ENCODE measurements around the gene TNFRSF21. TPM values are rescaled to one million over a fixed set of nuclear protein-coding genes. Genes with fewer than 3 reads are reported as not detected.

Gene TNFRSF21
- polyA plus RNA-seq, 1 donor from 2014 or later: 13.0 TPM

DNA sequence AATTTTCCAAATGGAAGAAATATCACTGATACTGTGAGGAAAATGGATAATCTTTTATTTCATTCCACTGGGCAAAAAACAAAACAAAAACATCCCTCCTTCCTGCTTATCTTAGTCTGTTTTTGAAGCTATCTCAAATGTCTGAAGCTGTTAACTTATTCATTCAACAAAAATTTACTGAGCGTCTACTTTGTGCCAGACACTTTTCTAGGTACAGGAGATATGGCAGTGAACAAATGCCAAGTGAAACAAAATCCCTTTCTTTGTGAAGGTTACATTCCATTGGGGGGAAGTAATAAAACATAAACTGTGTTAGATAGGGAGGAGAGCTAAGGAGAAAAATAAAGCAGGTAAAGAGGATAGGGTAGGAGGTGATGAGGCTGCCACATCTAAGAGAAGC is 47.5 kb downstream of the TNFRSF21 start:
- Histone ChIP-seq H3K9ac (ENCODE audit: low read length) (no peak overlapping the region), H3K36me3 (ENCODE audit: insufficient read depth, low read length) (no peaks in the 10 kb centered on the region), H3F3A (ENCODE audit: insufficient read depth, low read length, poor library complexity, severe bottlenecking) (no peaks in the 10 kb centered on the region), H3K4me3 (ENCODE audit: low read length) (no peak overlapping the region), H3K9me2 (ENCODE audit: insufficient read depth, low read length) (no peaks in the 10 kb centered on the region), H3K27ac (ENCODE audit: low read length) (no peak overlapping the region), H3K79me2 (replicated peaks; ENCODE audit: insufficient read depth, low read length) (no peaks in the 10 kb centered on the region), H3K27me3 (ENCODE audit: insufficient read depth, low read depth, low read length) (no peaks in the 10 kb centered on the region), H2AFZ (ENCODE audit: low read depth, low read length) (no peak overlapping the region), H4K20me1 (ENCODE audit: insufficient read depth) (no peaks in the 10 kb centered on the region), H3K9me3 (ENCODE audit: low read length) (no peaks in the 10 kb centered on the region), H3K4me2 (ENCODE audit: low read length) (no peak overlapping the region)
- TF ChIP-seq EZH2 (IDR thresholded peaks at IDR 0.05; ENCODE audit: borderline replicate concordance, insufficient read depth, low read length, poor library complexity, severe bottlenecking) (no peak), TAF1 (IDR thresholded peaks at IDR 0.05; ENCODE audit: low read depth) (no peak), SMC3 (conservative IDR thresholded peaks at IDR 0.05; ENCODE audit: poor library complexity) (no peak), RAD21 (conservative IDR thresholded peaks at IDR 0.05) (no peak), EP300 (conservative IDR thresholded peaks at IDR 0.05; ENCODE audit: poor library complexity, severe bottlenecking) (no peak), MXI1 (conservative IDR thresholded peaks at IDR 0.05; ENCODE audit: poor library complexity, severe bottlenecking) (no peak), POLR2AphosphoS5 (IDR thresholded peaks at IDR 0.05) (no peak)
- TF ChIP-seq, protein P1, sequence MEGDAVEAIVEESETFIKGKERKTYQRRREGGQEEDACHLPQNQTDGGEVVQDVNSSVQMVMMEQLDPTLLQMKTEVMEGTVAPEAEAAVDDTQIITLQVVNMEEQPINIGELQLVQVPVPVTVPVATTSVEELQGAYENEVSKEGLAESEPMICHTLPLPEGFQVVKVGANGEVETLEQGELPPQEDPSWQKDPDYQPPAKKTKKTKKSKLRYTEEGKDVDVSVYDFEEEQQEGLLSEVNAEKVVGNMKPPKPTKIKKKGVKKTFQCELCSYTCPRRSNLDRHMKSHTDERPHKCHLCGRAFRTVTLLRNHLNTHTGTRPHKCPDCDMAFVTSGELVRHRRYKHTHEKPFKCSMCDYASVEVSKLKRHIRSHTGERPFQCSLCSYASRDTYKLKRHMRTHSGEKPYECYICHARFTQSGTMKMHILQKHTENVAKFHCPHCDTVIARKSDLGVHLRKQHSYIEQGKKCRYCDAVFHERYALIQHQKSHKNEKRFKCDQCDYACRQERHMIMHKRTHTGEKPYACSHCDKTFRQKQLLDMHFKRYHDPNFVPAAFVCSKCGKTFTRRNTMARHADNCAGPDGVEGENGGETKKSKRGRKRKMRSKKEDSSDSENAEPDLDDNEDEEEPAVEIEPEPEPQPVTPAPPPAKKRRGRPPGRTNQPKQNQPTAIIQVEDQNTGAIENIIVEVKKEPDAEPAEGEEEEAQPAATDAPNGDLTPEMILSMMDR (IDR thresholded peaks at IDR 0.05; ENCODE audit: poor library complexity, severe bottlenecking): no peak
- TF ChIP-seq, protein P2, sequence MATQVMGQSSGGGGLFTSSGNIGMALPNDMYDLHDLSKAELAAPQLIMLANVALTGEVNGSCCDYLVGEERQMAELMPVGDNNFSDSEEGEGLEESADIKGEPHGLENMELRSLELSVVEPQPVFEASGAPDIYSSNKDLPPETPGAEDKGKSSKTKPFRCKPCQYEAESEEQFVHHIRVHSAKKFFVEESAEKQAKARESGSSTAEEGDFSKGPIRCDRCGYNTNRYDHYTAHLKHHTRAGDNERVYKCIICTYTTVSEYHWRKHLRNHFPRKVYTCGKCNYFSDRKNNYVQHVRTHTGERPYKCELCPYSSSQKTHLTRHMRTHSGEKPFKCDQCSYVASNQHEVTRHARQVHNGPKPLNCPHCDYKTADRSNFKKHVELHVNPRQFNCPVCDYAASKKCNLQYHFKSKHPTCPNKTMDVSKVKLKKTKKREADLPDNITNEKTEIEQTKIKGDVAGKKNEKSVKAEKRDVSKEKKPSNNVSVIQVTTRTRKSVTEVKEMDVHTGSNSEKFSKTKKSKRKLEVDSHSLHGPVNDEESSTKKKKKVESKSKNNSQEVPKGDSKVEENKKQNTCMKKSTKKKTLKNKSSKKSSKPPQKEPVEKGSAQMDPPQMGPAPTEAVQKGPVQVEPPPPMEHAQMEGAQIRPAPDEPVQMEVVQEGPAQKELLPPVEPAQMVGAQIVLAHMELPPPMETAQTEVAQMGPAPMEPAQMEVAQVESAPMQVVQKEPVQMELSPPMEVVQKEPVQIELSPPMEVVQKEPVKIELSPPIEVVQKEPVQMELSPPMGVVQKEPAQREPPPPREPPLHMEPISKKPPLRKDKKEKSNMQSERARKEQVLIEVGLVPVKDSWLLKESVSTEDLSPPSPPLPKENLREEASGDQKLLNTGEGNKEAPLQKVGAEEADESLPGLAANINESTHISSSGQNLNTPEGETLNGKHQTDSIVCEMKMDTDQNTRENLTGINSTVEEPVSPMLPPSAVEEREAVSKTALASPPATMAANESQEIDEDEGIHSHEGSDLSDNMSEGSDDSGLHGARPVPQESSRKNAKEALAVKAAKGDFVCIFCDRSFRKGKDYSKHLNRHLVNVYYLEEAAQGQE (IDR thresholded peaks at IDR 0.05; ENCODE audit: borderline replicate concordance): no peak

DNA sequence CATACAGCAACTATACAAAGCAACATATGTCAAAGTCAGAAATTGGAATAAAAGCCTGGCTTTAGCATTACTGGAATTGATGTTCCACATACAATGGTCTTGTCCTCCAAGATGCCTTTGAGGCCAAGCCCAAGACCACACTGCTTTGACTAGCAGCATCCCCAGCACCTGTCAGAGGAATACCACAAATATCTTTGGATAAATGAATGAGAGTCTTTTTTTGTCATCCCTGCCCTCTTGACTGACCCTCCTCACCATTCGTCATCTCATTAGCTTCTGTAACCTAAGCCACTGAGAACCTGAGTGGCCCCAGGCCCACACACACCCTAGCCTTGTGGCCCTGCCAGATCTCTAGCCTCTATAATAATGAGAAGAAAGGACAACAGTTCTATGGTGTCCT is 48.5 kb downstream of the TNFRSF21 start:
- H3F3A ChIP-seq (ENCODE audit: insufficient read depth, low read length, poor library complexity, severe bottlenecking): no peaks in the 10 kb centered on the region
- H4K20me1 ChIP-seq (ENCODE audit: insufficient read depth): no peaks in the 10 kb centered on the region
- H3K9me3 ChIP-seq (ENCODE audit: low read length): no peaks in the 10 kb centered on the region
- H2AFZ ChIP-seq (ENCODE audit: low read depth, low read length): no peak overlapping the region
- H3K9ac ChIP-seq (ENCODE audit: low read length): no peak overlapping the region
- no peak overlapping the region for H3K4me3 ChIP-seq (ENCODE audit: low read length)
- no peaks in the 10 kb centered on the region for H3K27me3 ChIP-seq (ENCODE audit: insufficient read depth, low read depth, low read length)
- H3K36me3 ChIP-seq (ENCODE audit: insufficient read depth, low read length): no peaks in the 10 kb centered on the region
- TF ChIP-seq RAD21 (conservative IDR thresholded peaks at IDR 0.05) (no peak), TAF1 (IDR thresholded peaks at IDR 0.05; ENCODE audit: low read depth) (no peak), POLR2AphosphoS5 (IDR thresholded peaks at IDR 0.05) (no peak), MXI1 (conservative IDR thresholded peaks at IDR 0.05; ENCODE audit: poor library complexity, severe bottlenecking) (no peak), EZH2 (IDR thresholded peaks at IDR 0.05; ENCODE audit: borderline replicate concordance, insufficient read depth, low read length, poor library complexity, severe bottlenecking) (no peak)
- TF ChIP-seq, protein P2 (IDR thresholded peaks at IDR 0.05; ENCODE audit: borderline replicate concordance): no peak
- H3K27ac ChIP-seq (ENCODE audit: low read length): no peak overlapping the region
- no peaks in the 10 kb centered on the region for H3K9me2 ChIP-seq (ENCODE audit: insufficient read depth, low read length)
- H3K79me2 ChIP-seq (replicated peaks; ENCODE audit: insufficient read depth, low read length): no peaks in the 10 kb centered on the region
- H3K4me2 ChIP-seq (ENCODE audit: low read length): no peak overlapping the region

Data from neural cell (in vitro differentiated cells).